ENCODE data around the gene PLOD1.

DNA sequence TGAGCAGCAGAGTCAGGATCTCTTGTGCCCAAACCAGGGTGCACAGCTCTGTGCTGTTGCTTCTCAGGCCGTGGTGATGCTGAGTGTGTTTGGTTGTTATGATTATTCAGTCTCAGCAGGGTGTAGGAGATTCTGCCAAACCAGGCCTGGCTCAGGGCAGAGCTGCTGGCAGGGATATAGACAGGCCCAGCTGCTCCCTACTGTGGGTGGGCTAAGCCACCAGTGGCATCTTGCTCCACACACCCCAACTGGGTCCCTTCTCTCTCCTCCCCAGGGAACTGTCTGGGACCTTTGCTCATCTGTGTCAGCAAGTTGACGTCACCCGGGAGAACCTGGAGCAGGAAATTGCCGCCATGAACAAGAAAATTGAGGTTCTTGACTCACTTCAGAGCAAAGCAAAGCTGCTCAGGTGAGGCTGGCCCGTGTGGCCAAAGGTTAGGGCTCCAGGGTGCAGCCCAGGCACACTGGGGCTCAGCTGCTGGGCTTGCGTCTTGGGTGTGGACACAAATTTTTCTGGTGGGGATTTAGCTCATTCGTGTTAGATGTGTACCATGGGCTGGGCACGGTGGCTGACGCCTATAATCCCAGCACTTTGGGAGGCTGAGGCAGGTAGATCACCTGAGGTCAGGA is 74.9 kb downstream of the PLOD1 start:
- TF ChIP-seq, protein P1, sequence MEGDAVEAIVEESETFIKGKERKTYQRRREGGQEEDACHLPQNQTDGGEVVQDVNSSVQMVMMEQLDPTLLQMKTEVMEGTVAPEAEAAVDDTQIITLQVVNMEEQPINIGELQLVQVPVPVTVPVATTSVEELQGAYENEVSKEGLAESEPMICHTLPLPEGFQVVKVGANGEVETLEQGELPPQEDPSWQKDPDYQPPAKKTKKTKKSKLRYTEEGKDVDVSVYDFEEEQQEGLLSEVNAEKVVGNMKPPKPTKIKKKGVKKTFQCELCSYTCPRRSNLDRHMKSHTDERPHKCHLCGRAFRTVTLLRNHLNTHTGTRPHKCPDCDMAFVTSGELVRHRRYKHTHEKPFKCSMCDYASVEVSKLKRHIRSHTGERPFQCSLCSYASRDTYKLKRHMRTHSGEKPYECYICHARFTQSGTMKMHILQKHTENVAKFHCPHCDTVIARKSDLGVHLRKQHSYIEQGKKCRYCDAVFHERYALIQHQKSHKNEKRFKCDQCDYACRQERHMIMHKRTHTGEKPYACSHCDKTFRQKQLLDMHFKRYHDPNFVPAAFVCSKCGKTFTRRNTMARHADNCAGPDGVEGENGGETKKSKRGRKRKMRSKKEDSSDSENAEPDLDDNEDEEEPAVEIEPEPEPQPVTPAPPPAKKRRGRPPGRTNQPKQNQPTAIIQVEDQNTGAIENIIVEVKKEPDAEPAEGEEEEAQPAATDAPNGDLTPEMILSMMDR (IDR thresholded peaks at IDR 0.05; ENCODE audit: low read depth, low read length) = no peak
- TF ChIP-seq, protein P2, sequence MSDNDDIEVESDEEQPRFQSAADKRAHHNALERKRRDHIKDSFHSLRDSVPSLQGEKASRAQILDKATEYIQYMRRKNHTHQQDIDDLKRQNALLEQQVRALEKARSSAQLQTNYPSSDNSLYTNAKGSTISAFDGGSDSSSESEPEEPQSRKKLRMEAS (IDR thresholded peaks at IDR 0.05; ENCODE audit: low read depth, low read length) = no peak
- TF ChIP-seq POLR2A (IDR thresholded peaks at IDR 0.05; ENCODE audit: extremely low read depth, insufficient read length) = no peak
- no peak for TF ChIP-seq MYC (IDR thresholded peaks at IDR 0.05; ENCODE audit: low read depth, low read length)
